ENCODE data around the gene MAD1L1. TPM values are rescaled to one million over a fixed set of nuclear protein-coding genes. Genes with fewer than 3 reads are reported as not detected.

Gene MAD1L1
- total and polyA plus RNA-seq, 4 donors = 12.8 to 20.7 (median 16.5) TPM

GRCh38 chr7:1981878-1982230, 250.9 kb downstream of the MAD1L1 start:
- 95% methylated on average over 6 of the region's 6 CpGs for WGBS
- DNase-seq (ENCODE audit: low spot score) = no peak
- H3K4me1 ChIP-seq (ENCODE audit: control insufficient read depth in 4 of 4, insufficient read depth in 4 of 4, low read length in 3 of 4) = no peaks in the 10 kb centered on the region
- H3K27ac ChIP-seq (ENCODE audit: low read depth in 1 of 2, low read length in 2 of 2) = no peak overlapping the region
- TF ChIP-seq ATF3 (IDR thresholded peaks at IDR 0.05) (no peak), YY1 (IDR thresholded peaks at IDR 0.05) (no peak), GABPA (IDR thresholded peaks at IDR 0.05 in 1 of 2, conservative IDR thresholded peaks at IDR 0.05 in 1 of 2) (no peak), SP1 (IDR thresholded peaks at IDR 0.05) (no peak), HNF4G (IDR thresholded peaks at IDR 0.05) (no peak), RAD21 (IDR thresholded peaks at IDR 0.05) (no peak), FOXA2 (IDR thresholded peaks at IDR 0.05) (no peak), FOXA1 (IDR thresholded peaks at IDR 0.05) (no peak), RXRA (IDR thresholded peaks at IDR 0.05) (no peak), ZBTB33 (IDR thresholded peaks at IDR 0.05) (no peak), REST (IDR thresholded peaks at IDR 0.05) (no peak), JUND (IDR thresholded peaks at IDR 0.05) (no peak), CTCF (IDR thresholded peaks at IDR 0.05; ENCODE audit: low read depth, low read length, missing input control) (no peak), NR2F2 (IDR thresholded peaks at IDR 0.05) (no peak), HNF4A (conservative IDR thresholded peaks at IDR 0.05) (no peak), TAF1 (conservative IDR thresholded peaks at IDR 0.05) (no peak), MAX (IDR thresholded peaks at IDR 0.05) (no peak)
- no peak overlapping the region for H3K9ac ChIP-seq (ENCODE audit: low read depth in 1 of 2, low read length in 2 of 2)
- H3K9me3 ChIP-seq (ENCODE audit: control insufficient read depth in 4 of 4, low read length in 3 of 4) = no peaks in the 10 kb centered on the region
- H3K36me3 ChIP-seq (ENCODE audit: control insufficient read depth in 4 of 4, insufficient read depth in 3 of 4, low read depth in 1 of 4, low read length in 3 of 4) = peaks cover 0 to 2% (median 0%) of the 10 kb centered on the region in 4 donors
- no peak overlapping the region for H3K4me3 ChIP-seq (ENCODE audit: low read depth in 1 of 3, low read length in 3 of 3)
- no peaks in the 10 kb centered on the region for H3K27me3 ChIP-seq (ENCODE audit: control insufficient read depth in 4 of 4, insufficient read depth in 4 of 4, low read length in 3 of 4)
